ENCODE results near the gene NAP1L4. TPM values are rescaled to one million over a fixed set of nuclear protein-coding genes. Genes with fewer than 3 reads are reported as not detected.

The NAP1L4 gene
- total and polyA plus RNA-seq, 4 donors, result 56.3 to 191 (median 77.3) TPM

DNA sequence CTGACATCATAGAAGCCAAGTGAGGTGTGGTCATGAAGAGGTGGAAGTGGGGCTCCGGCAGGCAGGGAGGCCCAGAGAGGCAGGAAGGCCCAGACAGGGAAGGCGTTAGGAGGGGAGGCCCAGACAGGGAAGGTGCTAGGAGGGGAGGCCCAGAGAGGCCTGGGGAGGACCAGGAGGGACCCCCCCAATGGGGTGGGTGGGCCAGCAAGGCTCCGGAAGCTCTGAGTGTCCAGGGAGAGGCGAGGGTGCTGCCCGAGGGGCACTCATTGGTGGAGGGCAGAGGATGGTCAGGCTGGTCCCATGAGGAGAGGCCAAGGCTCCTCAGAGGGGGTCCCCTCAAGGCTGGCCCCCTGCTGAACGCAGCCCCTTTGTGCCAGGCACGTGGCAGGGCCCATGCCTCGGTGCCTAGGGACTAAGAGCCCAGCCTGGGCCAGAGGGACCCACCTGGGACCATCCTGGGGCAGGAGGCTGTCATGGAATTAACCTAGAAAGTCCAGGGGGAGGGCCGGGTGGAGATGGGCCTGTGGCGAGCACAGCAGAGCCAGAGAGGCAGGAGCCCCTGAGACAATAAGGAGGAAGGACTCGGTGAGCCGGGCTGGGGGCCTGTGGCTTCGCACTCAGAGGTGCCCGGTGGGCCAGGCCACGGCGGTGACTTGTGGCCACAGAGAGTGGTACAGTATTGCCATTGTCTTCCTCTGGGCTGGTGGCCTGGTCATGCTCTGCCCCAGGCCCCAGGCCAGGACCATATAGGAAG, 75.1 kb downstream of the NAP1L4 start:
- TF ChIP-seq, protein P1, sequence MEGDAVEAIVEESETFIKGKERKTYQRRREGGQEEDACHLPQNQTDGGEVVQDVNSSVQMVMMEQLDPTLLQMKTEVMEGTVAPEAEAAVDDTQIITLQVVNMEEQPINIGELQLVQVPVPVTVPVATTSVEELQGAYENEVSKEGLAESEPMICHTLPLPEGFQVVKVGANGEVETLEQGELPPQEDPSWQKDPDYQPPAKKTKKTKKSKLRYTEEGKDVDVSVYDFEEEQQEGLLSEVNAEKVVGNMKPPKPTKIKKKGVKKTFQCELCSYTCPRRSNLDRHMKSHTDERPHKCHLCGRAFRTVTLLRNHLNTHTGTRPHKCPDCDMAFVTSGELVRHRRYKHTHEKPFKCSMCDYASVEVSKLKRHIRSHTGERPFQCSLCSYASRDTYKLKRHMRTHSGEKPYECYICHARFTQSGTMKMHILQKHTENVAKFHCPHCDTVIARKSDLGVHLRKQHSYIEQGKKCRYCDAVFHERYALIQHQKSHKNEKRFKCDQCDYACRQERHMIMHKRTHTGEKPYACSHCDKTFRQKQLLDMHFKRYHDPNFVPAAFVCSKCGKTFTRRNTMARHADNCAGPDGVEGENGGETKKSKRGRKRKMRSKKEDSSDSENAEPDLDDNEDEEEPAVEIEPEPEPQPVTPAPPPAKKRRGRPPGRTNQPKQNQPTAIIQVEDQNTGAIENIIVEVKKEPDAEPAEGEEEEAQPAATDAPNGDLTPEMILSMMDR (IDR thresholded peaks at IDR 0.05; ENCODE audit: control extremely low read depth, extremely low read depth), result no peak
- H3K27ac ChIP-seq (ENCODE audit: low read depth in 1 of 2, low read length in 1 of 2), result no peak overlapping the region
- no peak for DNase-seq

DNA sequence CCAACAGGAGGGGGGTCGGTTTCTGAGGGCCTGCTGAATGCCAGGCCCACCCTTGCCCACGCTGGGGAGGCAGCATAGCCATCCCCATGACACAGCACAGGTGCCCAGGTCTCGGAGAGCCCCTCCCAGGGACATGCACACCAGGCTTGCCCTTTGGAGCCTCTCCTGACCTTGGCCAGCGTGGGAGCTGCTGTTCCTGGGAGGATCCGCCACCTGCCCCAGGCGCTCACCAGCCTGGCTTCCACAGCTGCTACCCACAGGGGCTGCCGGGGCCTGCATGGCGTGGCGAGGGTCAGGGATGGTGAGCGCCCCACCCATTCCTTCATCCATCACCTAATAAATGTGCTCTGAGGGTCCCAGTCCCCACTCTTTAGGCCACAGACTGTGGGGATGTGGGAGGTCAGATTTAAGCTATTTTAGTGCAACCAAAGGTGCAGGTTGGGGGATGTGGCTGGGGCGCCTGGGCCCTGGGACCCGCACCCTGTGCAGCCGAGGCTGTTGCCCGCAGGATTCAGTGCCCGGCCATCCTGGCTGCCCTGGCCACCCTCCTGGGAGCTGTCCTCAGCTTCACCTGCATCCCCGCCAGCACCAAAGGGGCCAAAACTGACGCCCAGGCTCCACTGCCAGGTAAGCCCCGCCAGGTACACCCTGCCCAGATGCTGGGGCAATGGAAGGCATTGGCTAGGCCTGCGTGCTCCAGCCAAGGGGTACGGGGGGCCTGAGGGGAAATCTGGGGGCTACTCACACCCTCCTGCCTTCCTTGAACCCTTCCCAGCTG, 75.8 kb downstream of the NAP1L4 start:
- 91 to 92% methylated on average over 20 of the region's 20 CpGs for WGBS, 2 donors
- H3K9ac ChIP-seq (ENCODE audit: insufficient read depth in 1 of 2, low read length in 2 of 2), result no peak overlapping the region
- H3K27me3 ChIP-seq (ENCODE audit: control insufficient read depth in 3 of 3, insufficient read depth in 3 of 3, low read length in 2 of 3), result no peaks in the 10 kb centered on the region
- TF ChIP-seq, protein P1 (IDR thresholded peaks at IDR 0.05; ENCODE audit: control extremely low read depth, extremely low read depth), result no peak
- no peak overlapping the region for H3K27ac ChIP-seq (ENCODE audit: low read depth in 1 of 2, low read length in 1 of 2)
- DNase-seq (no peak), ATAC-seq (ENCODE audit: insufficient read depth, low FRiP score) (no peak)
- no peak overlapping the region for H3K4me3 ChIP-seq
- H3K4me1 ChIP-seq (ENCODE audit: control insufficient read depth in 5 of 5, insufficient read depth in 5 of 5, low read length in 5 of 5), result peaks cover 0 to 28% (median 7%) of the 10 kb centered on the region in 5 donors
- H3K36me3 ChIP-seq (ENCODE audit: control insufficient read depth in 4 of 4, insufficient read depth in 4 of 4, low read length in 4 of 4), result no peaks in the 10 kb centered on the region
- H3K9me3 ChIP-seq (ENCODE audit: control insufficient read depth in 4 of 4, insufficient read depth in 3 of 4, low read length in 3 of 4), result no peaks in the 10 kb centered on the region

More for the DNA sequence above, 75.1 kb downstream of the NAP1L4 start:
- Histone ChIP-seq H3K27me3 (ENCODE audit: control insufficient read depth in 3 of 3, insufficient read depth in 3 of 3, low read length in 2 of 3) (no peaks in the 10 kb centered on the region), H3K36me3 (ENCODE audit: control insufficient read depth in 4 of 4, insufficient read depth in 4 of 4, low read length in 4 of 4) (no peaks in the 10 kb centered on the region), H3K4me1 (ENCODE audit: control insufficient read depth in 5 of 5, insufficient read depth in 5 of 5, low read length in 5 of 5) (peaks cover 0 to 28% (median 7%) of the 10 kb centered on the region in 5 donors), H3K9me3 (ENCODE audit: control insufficient read depth in 4 of 4, insufficient read depth in 3 of 4, low read length in 3 of 4) (no peaks in the 10 kb centered on the region), H3K9ac (ENCODE audit: insufficient read depth in 1 of 2, low read length in 2 of 2) (no peak overlapping the region), H3K4me3 (no peak overlapping the region)
- WGBS, 2 donors, result 90 to 91% methylated on average over 16 of the region's 16 CpGs
- no peak for ATAC-seq (ENCODE audit: insufficient read depth, low FRiP score)

DNA sequence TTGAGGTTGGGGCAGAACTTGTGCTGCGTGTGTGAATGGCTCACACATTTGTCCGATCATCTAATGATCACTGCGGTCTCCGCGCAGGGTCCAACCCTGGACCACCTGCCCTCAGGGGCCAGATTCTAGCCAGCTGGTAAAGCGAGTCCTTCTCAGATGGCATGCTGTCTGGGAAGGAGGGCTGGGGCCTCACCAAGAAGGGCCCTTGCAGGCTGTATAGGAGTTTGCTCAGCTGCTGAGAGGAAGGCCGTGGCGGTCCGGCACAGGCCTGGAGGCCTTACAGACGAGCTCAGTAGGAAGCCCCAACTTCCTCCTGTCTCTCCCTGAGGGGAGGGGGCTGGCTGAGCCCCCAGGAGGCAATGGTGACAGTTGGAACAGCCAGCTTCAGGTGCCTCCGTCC, 76.7 kb downstream of the NAP1L4 start:
- Histone ChIP-seq H3K4me3 (no peak overlapping the region), H3K4me1 (ENCODE audit: control insufficient read depth in 5 of 5, insufficient read depth in 5 of 5, low read length in 5 of 5) (peaks cover 0 to 28% (median 7%) of the 10 kb centered on the region in 5 donors), H3K27me3 (ENCODE audit: control insufficient read depth in 3 of 3, insufficient read depth in 3 of 3, low read length in 2 of 3) (no peaks in the 10 kb centered on the region), H3K9ac (ENCODE audit: insufficient read depth in 1 of 2, low read length in 2 of 2) (no peak overlapping the region), H3K27ac (ENCODE audit: low read depth in 1 of 2, low read length in 1 of 2) (no peak overlapping the region), H3K36me3 (ENCODE audit: control insufficient read depth in 4 of 4, insufficient read depth in 4 of 4, low read length in 4 of 4) (no peaks in the 10 kb centered on the region), H3K9me3 (ENCODE audit: control insufficient read depth in 4 of 4, insufficient read depth in 3 of 4, low read length in 3 of 4) (no peaks in the 10 kb centered on the region)
- ATAC-seq (ENCODE audit: insufficient read depth, low FRiP score), result no peak
- no peak for DNase-seq
- 88 to 90% methylated on average over 11 of the region's 11 CpGs for WGBS, 2 donors
- TF ChIP-seq, protein P1 (IDR thresholded peaks at IDR 0.05; ENCODE audit: control extremely low read depth, extremely low read depth), result no peak
